ENCODE results near the gene CD70. TPM values are rescaled to one million over a fixed set of nuclear protein-coding genes. Genes with fewer than 3 reads are reported as not detected.
"Not testable (repeated sequence)": the region's sequence is repeated elsewhere in the genome, so short reads cannot be mapped to it uniquely, and the experiment has no call there.

Gene CD70
- total RNA-seq, 1 donor: not detected

GRCh38 chr19:6586056-6586455 lies 4.9 kb downstream of the CD70 start:
- TF ChIP-seq CTCF (IDR thresholded peaks at IDR 0.05; ENCODE audit: insufficient read depth, low read depth, low read length): no peak
- no peak overlapping the region for H3K4me3 ChIP-seq (ENCODE audit: low read depth, low read length)

GRCh38 chr19:6582515-6583484 lies 8.2 kb downstream of the CD70 start:
- DNase-seq (ENCODE audit: low read depth); H3K4me3 ChIP-seq (ENCODE audit: low read depth, low read length): not testable (repeated sequence)

More at GRCh38 chr19:6586056-6586455, 4.9 kb downstream of the CD70 start:
- no peak for DNase-seq (ENCODE audit: low read depth)

GRCh38 chr19:6580313-6580712 lies 10.6 kb downstream of the CD70 start:
- no peak for DNase-seq (ENCODE audit: low read depth)
- TF ChIP-seq CTCF (IDR thresholded peaks at IDR 0.05; ENCODE audit: insufficient read depth, low read depth, low read length): no peak

GRCh38 chr19:6579450-6580178 lies 11.3 kb downstream of the CD70 start:
- no peak for TF ChIP-seq CTCF (IDR thresholded peaks at IDR 0.05; ENCODE audit: insufficient read depth, low read depth, low read length)
- no peak overlapping the region for H3K4me3 ChIP-seq (ENCODE audit: low read depth, low read length)
- no peak for DNase-seq (ENCODE audit: low read depth)

More at GRCh38 chr19:6580313-6580712, 10.6 kb downstream of the CD70 start:
- H3K4me3 ChIP-seq (ENCODE audit: low read depth, low read length): no peak overlapping the region

- TF ChIP-seq CTCF (IDR thresholded peaks at IDR 0.05; ENCODE audit: insufficient read depth, low read depth, low read length): no peak
- no peak for DNase-seq (ENCODE audit: low read depth)
- no peak overlapping the region for H3K4me3 ChIP-seq (ENCODE audit: low read depth, low read length)
Observed at GRCh38 chr19:6577476-6578125, 13.3 kb downstream of the CD70 start.

- TF ChIP-seq CTCF (IDR thresholded peaks at IDR 0.05; ENCODE audit: insufficient read depth, low read depth, low read length): no peak
Observed at GRCh38 chr19:6576869-6577475, 14.0 kb downstream of the CD70 start.

More at GRCh38 chr19:6576869-6577475, 14.0 kb downstream of the CD70 start:
- H3K4me3 ChIP-seq (ENCODE audit: low read depth, low read length): no peak overlapping the region
- DNase-seq (ENCODE audit: low read depth): no peak

Measured in fibroblast of villous mesenchyme (primary cell).